Osteoblast (primary cell): Measurements from ENCODE around the gene LCN15. TPM values are rescaled to one million over a fixed set of nuclear protein-coding genes. Genes with fewer than 3 reads are reported as not detected.

Experiments used
- DNase-seq: peaks from one replicate; pipeline ENCODE4 v3.0.0; 2011; ENCODE audit warnings: low spot score, mixed read lengths; ENCODE audit not compliant: insufficient read length; ENCODE audit errors: missing footprints
- H2AFZ ChIP-seq: 2 replicates; pipeline ENCODE4 v1.6.0; 2011; ENCODE audit warnings: mild to moderate bottlenecking, low read length
- H3K27ac ChIP-seq: 2 replicates; pipeline ENCODE4 v1.5.1; 2011; ENCODE audit warnings: mild to moderate bottlenecking, low read depth, low read length, moderate library complexity
- H3K27me3 ChIP-seq: 2 replicates; pipeline ENCODE4 v1.6.0; 2012; ENCODE audit warnings: mild to moderate bottlenecking, control low read depth, inconsistent platforms, low read length, moderate library complexity; ENCODE audit not compliant: insufficient read depth
- H3K36me3 ChIP-seq: 2 replicates; pipeline ENCODE4 v1.5.1; 2011; ENCODE audit warnings: mild to moderate bottlenecking, low read length, control low read depth, moderate library complexity; ENCODE audit not compliant: insufficient read depth
- H3K4me1 ChIP-seq: 2 replicates; pipeline ENCODE4 v1.5.1; 2011; ENCODE audit warnings: mild to moderate bottlenecking, low read length, control low read depth, moderate library complexity; ENCODE audit not compliant: insufficient read depth
- H3K4me2 ChIP-seq: 2 replicates; pipeline ENCODE4 v1.6.0; 2011; ENCODE audit warnings: mild to moderate bottlenecking, low read length; ENCODE audit not compliant: insufficient read depth
- H3K4me3 ChIP-seq: fragments of 200-600 bp; sonication (generic); 3 replicates; pipeline ENCODE4 v1.5.1; 2012; ENCODE audit warnings: mild to moderate bottlenecking, low read length, inconsistent platforms; ENCODE audit not compliant: insufficient read depth
- H3K79me2 ChIP-seq: 2 replicates; pipeline ENCODE4 v1.6.0; 2012; ENCODE audit warnings: mild to moderate bottlenecking, low read length, control low read depth, inconsistent platforms; ENCODE audit not compliant: insufficient read depth
- H3K9me3 ChIP-seq: 2 replicates; pipeline ENCODE4 v1.5.1; 2011; ENCODE audit warnings: low read depth, low read length, control low read depth
- H4K20me1 ChIP-seq: 2 replicates; pipeline ENCODE4 v1.6.0; 2012; ENCODE audit warnings: mild to moderate bottlenecking, low read length, control low read depth; ENCODE audit not compliant: insufficient read depth
- CTCF ChIP-seq: IDR thresholded peaks from 2 replicates; pipeline ENCODE4 v1.5.1; 2011; ENCODE audit warnings: mild to moderate bottlenecking, low read depth, low read length, moderate library complexity; ENCODE audit errors: extremely low read depth
- total RNA-seq: library from RNA; depleted of rRNA; stranded (reverse); fragments of >200 nt; gene quantifications from 2 replicates; pipeline ENCODE4 v1.2.3, GENCODE V29; 2012

The LCN15 gene
- total RNA-seq, 1 donor, result not detected

GRCh38 chr9:136717399-136717798 lies 46.9 kb downstream of the LCN15 start:
- Histone ChIP-seq H3K27me3 (peaks cover 13% of the 10 kb centered on the region), H3K4me1 (peaks cover 7% of the 10 kb centered on the region), H3K79me2 (no peaks in the 10 kb centered on the region), H3K9me3 (no peaks in the 10 kb centered on the region), H2AFZ (no peak overlapping the region), H3K27ac (no peak overlapping the region), H4K20me1 (peaks cover 16% of the 10 kb centered on the region), H3K4me3 (no peak overlapping the region), H3K4me2 (no peak overlapping the region), H3K36me3 (no peaks in the 10 kb centered on the region)
- DNase-seq, result peak; percentile 81
- TF ChIP-seq CTCF, result no peak

GRCh38 chr9:136714893-136715274 lies 49.4 kb downstream of the LCN15 start:
- no peak overlapping the region for H2AFZ ChIP-seq
- no peak for TF ChIP-seq CTCF
- DNase-seq, result peak; percentile 85
- H3K4me1 ChIP-seq, result no peaks in the 10 kb centered on the region
- peaks cover 22% of the 10 kb centered on the region for H3K27me3 ChIP-seq
- no peak overlapping the region for H3K27ac ChIP-seq
- no peaks in the 10 kb centered on the region for H4K20me1 ChIP-seq
- H3K4me3 ChIP-seq, result no peak overlapping the region
- no peak overlapping the region for H3K4me2 ChIP-seq
- H3K9me3 ChIP-seq, result no peaks in the 10 kb centered on the region
- H3K36me3 ChIP-seq, result no peaks in the 10 kb centered on the region
- H3K79me2 ChIP-seq, result no peaks in the 10 kb centered on the region

GRCh38 chr9:136714096-136714892 lies 50.0 kb downstream of the LCN15 start:
- H2AFZ ChIP-seq, result no peak overlapping the region
- no peak overlapping the region for H3K27ac ChIP-seq
- DNase-seq, result peak; percentile 79
- H3K36me3 ChIP-seq, result no peaks in the 10 kb centered on the region
- H3K4me1 ChIP-seq, result no peaks in the 10 kb centered on the region
- peaks cover 22% of the 10 kb centered on the region for H3K27me3 ChIP-seq
- TF ChIP-seq CTCF, result no peak
- H3K4me3 ChIP-seq, result no peak overlapping the region
- no peak overlapping the region for H3K4me2 ChIP-seq
- H3K79me2 ChIP-seq, result no peaks in the 10 kb centered on the region
- H4K20me1 ChIP-seq, result no peaks in the 10 kb centered on the region
- H3K9me3 ChIP-seq, result no peaks in the 10 kb centered on the region

GRCh38 chr9:136713550-136713949 lies 50.8 kb downstream of the LCN15 start:
- Histone ChIP-seq H3K36me3 (no peaks in the 10 kb centered on the region), H2AFZ (no peak overlapping the region), H3K9me3 (no peaks in the 10 kb centered on the region), H4K20me1 (no peaks in the 10 kb centered on the region), H3K27me3 (peaks cover 22% of the 10 kb centered on the region), H3K4me1 (no peaks in the 10 kb centered on the region), H3K4me3 (no peak overlapping the region), H3K79me2 (no peaks in the 10 kb centered on the region), H3K27ac (no peak overlapping the region), H3K4me2 (no peak overlapping the region)
- peak; percentile 85 for DNase-seq
- no peak for TF ChIP-seq CTCF
